ENCODE measurements around the gene ARHGAP32.

GRCh38 chr11:128941110-128941509 lies 251.0 kb downstream of the ARHGAP32 start:
- TF ChIP-seq POLR2A (IDR thresholded peaks at IDR 0.05) (no peak), CTCF (IDR thresholded peaks at IDR 0.05) (no peak), POLR2AphosphoS5 (IDR thresholded peaks at IDR 0.05) (no peak)

Data from breast epithelium (tissue), 3 donors.